Left ventricle myocardium inferior (tissue), 1 donor: ENCODE data around the gene TAL1. TPM values are rescaled to one million over a fixed set of nuclear protein-coding genes. Genes with fewer than 3 reads are reported as not detected.

ENCODE experiments used
- DNase-seq: peaks from one replicate; pipeline ENCODE4 v3.0.0-alpha.2; 2020
- H3K27ac ChIP-seq: fragments of 200-600 bp; replicated peaks from 2 replicates; pipeline ENCODE4 v1.8.0; 2021
- H3K27me3 ChIP-seq: fragments of 200-600 bp; 2 replicates; pipeline ENCODE4 v1.8.0; 2021; ENCODE audit warnings: low read depth
- H3K36me3 ChIP-seq: fragments of 200-600 bp; 2 replicates; pipeline ENCODE4 v1.8.0; 2021
- H3K4me1 ChIP-seq: fragments of 200-600 bp; 2 replicates; pipeline ENCODE4 v1.8.0; 2021
- H3K4me3 ChIP-seq: fragments of 200-600 bp; 2 replicates; pipeline ENCODE4 v1.8.0; 2021; ENCODE audit warnings: mild to moderate bottlenecking, moderate library complexity
- H3K9me3 ChIP-seq: fragments of 200-600 bp; replicated peaks from 2 replicates; pipeline ENCODE4 v1.8.0; 2021
- intact Hi-C: fragments of 100-400 bp; cut with micrococcal nuclease; formaldehyde crosslinking; loops from one replicate; pipeline ENCODE4 v1.11.0; 2022
- total RNA-seq: library from RNA; stranded (reverse); fragmentation: NEBNext Ultra II Directional; extraction: Animal tissue kit (Norgen Biotek cat#: 25700); gene quantifications from one replicate; pipeline ENCODE4 v1.2.1, GENCODE V29; 2021
- TF ChIP-seq, protein P1 (sequence below): fragments of 200-600 bp; IDR thresholded peaks from 2 replicates; pipeline ENCODE4 v1.8.0; 2021; ENCODE audit warnings: antibody characterized with exemption, mild to moderate bottlenecking, borderline replicate concordance
- donor health status: DM: no; HTN: yes; CAD: no; lungs with severe emphysema.

TAL1 gene
- total RNA-seq, 1 donor from 2014 or later, result 4.3 TPM

DNA sequence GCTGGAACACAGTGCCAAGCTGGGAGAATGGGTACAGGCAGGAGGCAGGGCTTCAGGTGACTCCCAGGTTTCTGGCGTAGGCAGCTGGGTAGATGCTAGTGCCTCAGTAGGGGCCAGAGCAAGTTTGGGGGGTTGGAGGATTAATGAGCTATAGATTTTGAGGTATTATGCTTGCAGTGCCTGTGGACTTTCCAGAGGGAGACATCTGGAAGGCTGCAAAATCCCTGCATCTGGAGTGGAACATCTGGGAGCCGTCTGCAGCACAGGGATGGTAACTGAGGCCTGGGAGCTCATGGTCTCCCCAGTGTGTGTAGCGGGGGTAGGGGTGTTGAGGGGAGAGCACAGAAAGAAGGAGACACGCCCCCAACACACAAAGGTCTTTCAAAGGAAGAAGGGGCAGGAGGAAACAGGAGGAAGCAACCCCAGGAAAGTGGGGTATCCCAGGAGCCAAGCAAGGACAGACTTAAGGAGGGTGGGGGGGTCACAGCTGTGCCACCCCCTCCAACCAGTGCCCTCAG lies 40.0 kb downstream of the TAL1 start:
- intact Hi-C loops, result no loop called here
- no peaks in the 10 kb centered on the region for H3K36me3 ChIP-seq
- no peak overlapping the region for H3K27ac ChIP-seq
- TF ChIP-seq, protein P1, sequence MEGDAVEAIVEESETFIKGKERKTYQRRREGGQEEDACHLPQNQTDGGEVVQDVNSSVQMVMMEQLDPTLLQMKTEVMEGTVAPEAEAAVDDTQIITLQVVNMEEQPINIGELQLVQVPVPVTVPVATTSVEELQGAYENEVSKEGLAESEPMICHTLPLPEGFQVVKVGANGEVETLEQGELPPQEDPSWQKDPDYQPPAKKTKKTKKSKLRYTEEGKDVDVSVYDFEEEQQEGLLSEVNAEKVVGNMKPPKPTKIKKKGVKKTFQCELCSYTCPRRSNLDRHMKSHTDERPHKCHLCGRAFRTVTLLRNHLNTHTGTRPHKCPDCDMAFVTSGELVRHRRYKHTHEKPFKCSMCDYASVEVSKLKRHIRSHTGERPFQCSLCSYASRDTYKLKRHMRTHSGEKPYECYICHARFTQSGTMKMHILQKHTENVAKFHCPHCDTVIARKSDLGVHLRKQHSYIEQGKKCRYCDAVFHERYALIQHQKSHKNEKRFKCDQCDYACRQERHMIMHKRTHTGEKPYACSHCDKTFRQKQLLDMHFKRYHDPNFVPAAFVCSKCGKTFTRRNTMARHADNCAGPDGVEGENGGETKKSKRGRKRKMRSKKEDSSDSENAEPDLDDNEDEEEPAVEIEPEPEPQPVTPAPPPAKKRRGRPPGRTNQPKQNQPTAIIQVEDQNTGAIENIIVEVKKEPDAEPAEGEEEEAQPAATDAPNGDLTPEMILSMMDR, result no peak
- no peaks in the 10 kb centered on the region for H3K9me3 ChIP-seq
- H3K4me3 ChIP-seq, result no peak overlapping the region
- H3K27me3 ChIP-seq, result no peaks in the 10 kb centered on the region
- no peak for DNase-seq
- H3K4me1 ChIP-seq, result peaks cover 28% of the 10 kb centered on the region

DNA sequence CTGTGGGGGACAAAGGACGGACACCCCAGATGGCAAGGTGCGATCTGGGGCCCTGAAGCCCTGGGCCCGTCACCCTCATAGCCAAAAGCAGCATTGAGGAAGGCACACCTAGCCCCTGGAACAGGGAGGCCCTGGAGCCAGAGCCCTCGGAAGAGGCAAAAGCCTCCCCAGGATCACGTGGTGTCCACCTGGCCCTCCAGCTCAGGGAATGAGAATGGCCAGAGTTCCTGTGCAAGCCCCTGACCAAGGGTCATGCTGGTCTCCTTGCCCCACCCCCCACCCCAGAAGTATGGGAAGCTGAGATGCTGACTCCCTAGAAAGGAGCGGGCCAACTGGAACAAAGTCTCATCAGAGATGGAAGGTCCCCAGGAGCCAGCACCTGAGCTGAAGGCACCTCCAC lies 41.2 kb downstream of the TAL1 start:
- TF ChIP-seq, protein P1, result no peak
- intact Hi-C loops, result no loop called here
- DNase-seq, result no peak
- Histone ChIP-seq H3K27ac (peak overlapping the region; percentile 36), H3K4me3 (no peak overlapping the region), H3K36me3 (no peaks in the 10 kb centered on the region), H3K4me1 (peaks cover 22% of the 10 kb centered on the region), H3K9me3 (no peaks in the 10 kb centered on the region), H3K27me3 (no peaks in the 10 kb centered on the region)

DNA sequence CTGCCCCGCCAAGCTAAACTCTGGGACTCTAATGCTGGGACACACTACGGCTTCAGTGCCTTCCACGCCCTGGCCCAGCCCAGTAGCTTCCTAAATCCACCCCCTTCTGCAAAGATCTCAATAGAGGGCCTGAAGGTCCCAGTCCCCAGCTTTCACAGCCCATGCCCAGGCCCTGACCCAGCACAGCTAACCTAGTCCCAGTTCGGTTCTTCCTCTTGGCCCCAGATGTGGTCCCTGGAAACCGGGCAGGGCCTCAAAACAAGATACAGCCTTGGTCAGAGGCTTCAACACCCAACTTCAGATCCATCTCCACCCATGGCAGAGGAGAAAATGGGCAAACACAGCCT lies 41.5 kb downstream of the TAL1 start:
- H3K9me3 ChIP-seq, result no peaks in the 10 kb centered on the region
- TF ChIP-seq, protein P1, result no peak
- intact Hi-C loops, result no loop called here
- peaks cover 22% of the 10 kb centered on the region for H3K4me1 ChIP-seq
- no peak overlapping the region for H3K4me3 ChIP-seq
- H3K27ac ChIP-seq, result peak overlapping the region; percentile 36
- DNase-seq, result no peak
- H3K27me3 ChIP-seq, result no peaks in the 10 kb centered on the region
- no peaks in the 10 kb centered on the region for H3K36me3 ChIP-seq

DNA sequence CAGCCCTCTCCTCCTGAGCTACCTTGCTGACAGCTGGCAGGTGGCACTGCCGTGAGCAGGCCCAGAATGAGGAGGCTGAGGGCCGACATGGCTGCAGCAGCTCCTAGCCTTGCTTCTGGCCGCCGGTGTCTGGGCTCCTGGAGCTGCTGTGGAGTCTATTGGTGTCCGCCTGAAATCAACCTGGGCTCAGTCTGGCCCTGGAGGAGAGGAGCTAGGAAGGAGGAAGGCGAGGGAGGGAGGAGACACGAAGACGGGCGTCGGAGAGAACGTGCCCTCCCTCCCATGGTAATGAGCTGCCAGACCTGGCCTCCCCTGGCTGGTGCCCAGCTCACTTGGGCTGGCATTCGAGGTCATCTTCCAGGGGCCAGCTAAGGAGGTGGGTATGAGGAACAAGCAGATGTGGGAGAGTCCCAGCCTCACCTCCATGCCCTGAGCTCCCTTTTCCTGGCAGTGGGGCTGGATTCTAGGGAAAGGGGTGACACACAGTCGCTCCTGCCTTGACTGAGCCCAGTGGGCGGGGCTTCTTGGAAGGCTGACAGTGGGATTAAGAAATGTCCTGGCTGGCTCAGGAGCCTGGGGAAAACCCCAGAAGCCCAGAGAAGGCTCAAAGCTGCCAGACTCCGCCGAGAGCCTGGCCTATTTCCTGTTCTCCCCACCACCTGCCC lies 42.0 kb downstream of the TAL1 start, which contains the start of gene PDZK1IP1:
Gene PDZK1IP1 (minus strand): TSS at position 193 of the 665 bp plus-strand sequence. CDS start 104 bp downstream, at position 89.
- no peaks in the 10 kb centered on the region for H3K27me3 ChIP-seq
- TF ChIP-seq, protein P1, result no peak
- H3K4me1 ChIP-seq, result peaks cover 22% of the 10 kb centered on the region
- intact Hi-C loops, result no loop called here
- no peak within 1 kb of the TSS for H3K4me3 ChIP-seq
- peak; percentile 81 for DNase-seq
- no peaks in the 10 kb centered on the region for H3K9me3 ChIP-seq
- H3K36me3 ChIP-seq, result no peaks in the 10 kb centered on the region
- H3K27ac ChIP-seq, result peak within 1 kb of the TSS; percentile 36

DNA sequence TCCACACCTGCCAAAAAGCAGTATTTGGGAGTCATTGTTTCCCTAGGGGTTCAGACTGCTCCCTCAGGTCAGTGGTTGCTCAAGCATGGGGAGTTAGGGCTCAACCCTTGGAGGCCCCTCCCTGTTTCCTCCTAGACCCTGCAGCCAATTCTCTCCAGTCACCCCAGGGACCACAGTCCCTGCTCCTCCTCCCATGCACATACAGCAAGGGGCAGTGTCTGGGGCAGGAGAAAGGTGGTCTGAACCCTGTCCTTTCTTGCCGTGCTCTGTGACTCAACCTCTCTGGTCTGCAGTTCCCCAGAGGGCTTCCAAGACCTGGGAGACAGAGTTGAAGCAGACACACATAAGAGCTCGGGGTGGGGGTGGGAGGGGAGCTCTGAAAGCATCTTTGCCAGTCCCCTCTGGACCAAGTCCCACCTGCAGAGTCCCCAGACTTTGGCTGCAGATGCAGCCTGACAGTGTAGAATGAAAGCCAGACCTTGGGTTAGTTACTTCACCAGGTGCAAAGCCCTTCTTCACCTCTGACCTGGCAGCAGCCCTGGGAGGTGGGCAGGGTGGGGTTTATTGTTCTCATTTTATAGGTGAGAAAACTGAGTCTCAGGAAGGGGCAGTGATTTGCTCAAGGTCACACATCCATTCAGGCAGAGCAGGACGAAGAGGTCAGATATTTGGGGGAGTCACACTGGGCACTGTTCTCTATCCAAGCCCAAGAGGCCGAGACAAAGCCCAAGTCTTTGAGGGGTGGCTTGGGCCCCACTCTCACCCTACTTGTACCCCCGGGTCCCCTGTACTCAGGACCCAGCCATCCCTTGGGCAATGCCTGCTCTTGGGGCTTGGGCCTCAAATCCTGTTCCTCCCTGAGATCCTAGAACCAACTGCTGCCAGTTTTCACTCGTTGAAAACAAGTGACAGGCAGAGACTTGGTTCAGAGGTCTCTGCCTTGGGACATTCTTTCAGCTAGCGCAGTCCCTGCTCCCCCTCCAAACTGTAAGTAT lies 42.9 kb downstream of the TAL1 start:
- TF ChIP-seq, protein P1, result no peak
- no peaks in the 10 kb centered on the region for H3K36me3 ChIP-seq
- peak overlapping the region; percentile 36 for H3K27ac ChIP-seq
- peaks cover 22% of the 10 kb centered on the region for H3K4me1 ChIP-seq
- no peaks in the 10 kb centered on the region for H3K27me3 ChIP-seq
- H3K9me3 ChIP-seq, result no peaks in the 10 kb centered on the region
- intact Hi-C loops, result no loop called here
- no peak overlapping the region for H3K4me3 ChIP-seq
- DNase-seq, result no peak
